NB4 (cell line): Measurements from ENCODE around the gene KCMF1.

Experiments
- DNase-seq: peaks from one replicate; pipeline ENCODE4 v3.0.0; 2010; ENCODE audit warnings: low read depth
- H3K4me3 ChIP-seq: one replicate; pipeline ENCODE4 v1.5.1; 2011; ENCODE audit warnings: mild to moderate bottlenecking, low read depth, low read length, moderate library complexity
- CTCF ChIP-seq: IDR thresholded peaks from one replicate; pipeline ENCODE4 v1.5.1; 2012; ENCODE audit warnings: low read depth, low read length
- MAX ChIP-seq: IDR thresholded peaks from 2 replicates; pipeline ENCODE4 v1.6.1; 2011; ENCODE audit warnings: low read depth, low read length
- MYC ChIP-seq: IDR thresholded peaks from 2 replicates; pipeline ENCODE4 v1.6.1; 2011; ENCODE audit warnings: low read depth, low read length
- POLR2A ChIP-seq: IDR thresholded peaks from 2 replicates; pipeline ENCODE4 v1.6.1; 2011; ENCODE audit warnings: mild to moderate bottlenecking; ENCODE audit not compliant: insufficient read length; ENCODE audit errors: extremely low read depth

The KCMF1 gene

GRCh38 chr2:85066006-85066740 is 95.2 kb downstream of the KCMF1 start:
- no peak for DNase-seq
- no peak for TF ChIP-seq MAX
- no peak for TF ChIP-seq CTCF
- TF ChIP-seq POLR2A = no peak
- TF ChIP-seq MYC = no peak

GRCh38 chr2:85066874-85067351 is 96.0 kb downstream of the KCMF1 start:
- DNase-seq = peak; percentile 76
- TF ChIP-seq MYC (no peak), MAX (0 out of 2 replicates have a peak, but pooled peaks have one; percentile 36), CTCF (peak; percentile 88), POLR2A (no peak)
- H3K4me3 ChIP-seq = no peak overlapping the region

More at GRCh38 chr2:85066006-85066740, 95.2 kb downstream of the KCMF1 start:
- H3K4me3 ChIP-seq = no peak overlapping the region

GRCh38 chr2:85071096-85071495 is 100.1 kb downstream of the KCMF1 start:
- no peak overlapping the region for H3K4me3 ChIP-seq
- no peak for TF ChIP-seq MYC
- TF ChIP-seq MAX = no peak
- TF ChIP-seq POLR2A = no peak
- TF ChIP-seq CTCF = no peak
- no peak for DNase-seq

GRCh38 chr2:85073033-85073432 is 102.1 kb downstream of the KCMF1 start:
- no peak for DNase-seq
- no peak for TF ChIP-seq MAX
- TF ChIP-seq POLR2A = no peak
- TF ChIP-seq MYC = no peak
- TF ChIP-seq CTCF = no peak
- H3K4me3 ChIP-seq = no peak overlapping the region

- TF ChIP-seq POLR2A = no peak
- no peak for TF ChIP-seq MAX
- no peak for TF ChIP-seq CTCF
- no peak for TF ChIP-seq MYC
- H3K4me3 ChIP-seq = no peak overlapping the region
- DNase-seq = no peak
Observed at GRCh38 chr2:85076618-85077274, 105.8 kb downstream of the KCMF1 start.
